Tibial nerve (tissue), 4 donors: ENCODE results near the gene RAVER2. TPM values are rescaled to one million over a fixed set of nuclear protein-coding genes. Genes with fewer than 3 reads are reported as not detected.
A peak's percentile ranks its signal among the peaks of the same experiment; 100 is the strongest.

ENCODE experiments used
- DNase-seq, 2 donors: peaks; one replicate each; pipeline ENCODE4 v3.0.0-alpha.2; 2019; ENCODE audit warnings: low spot score in 2 of 2
- H3K27ac ChIP-seq, 4 donors: fragments of 200-600 bp; sonication (generic) in 3 of 4; one replicate each; pipeline ENCODE4 v1.5.1; 2017 to 2019; ENCODE audit warnings: mild to moderate bottlenecking in 1 of 4
- H3K27me3 ChIP-seq, 2 donors: fragments of 200-600 bp; sonication (generic) in 1 of 2; one replicate each; pipeline versions ENCODE4 v1.5.1 to v1.6.0; 2017 to 2019
- H3K36me3 ChIP-seq, 3 donors: fragments of 200-600 bp; sonication (generic); one replicate each; pipeline ENCODE4 v1.5.1; 2018 to 2019
- H3K4me1 ChIP-seq, 4 donors: fragments of 200-600 bp; sonication (generic) in 3 of 4; one replicate each; pipeline ENCODE4 v1.5.1; 2017 to 2019
- H3K4me3 ChIP-seq, 4 donors: fragments of 200-600 bp; sonication (generic) in 3 of 4; one replicate each; pipeline ENCODE4 v1.5.1; 2017 to 2019; ENCODE audit warnings: mild to moderate bottlenecking in 1 of 4, moderate library complexity in 1 of 4
- H3K9me3 ChIP-seq, 4 donors: fragments of 200-600 bp; sonication (generic) in 3 of 4; one replicate each; pipeline ENCODE4 v1.5.1; 2017 to 2019
- CTCF ChIP-seq, 5 experiments: fragments of 200-600 bp in 3 of 5; fragments of 450-650 bp in 2 of 5; sonication (generic) in 3 of 5; IDR thresholded peaks; one replicate each; pipeline ENCODE4 v1.5.1; 2016 to 2019; ENCODE audit warnings: antibody characterized with exemption in 5 of 5, mild to moderate bottlenecking in 3 of 5, moderate library complexity in 2 of 5
- EP300 ChIP-seq, 2 donors: sonication (generic); formaldehyde crosslinking; IDR thresholded peaks; one replicate each; pipeline ENCODE4 v1.6.1; 2017; ENCODE audit warnings: antibody characterized with exemption in 2 of 2, mild to moderate bottlenecking in 1 of 2
- POLR2A ChIP-seq, 2 donors: fragments of 450-650 bp; IDR thresholded peaks; one replicate each; pipeline ENCODE4 v1.6.1; 2017; ENCODE audit warnings: antibody characterized with exemption in 2 of 2, mild to moderate bottlenecking in 2 of 2, moderate library complexity in 2 of 2
- WGBS, 2 donors: methylation state at CpG; one replicate each; pipeline ENCODE4 v1.1.5; 2018; 5-methylcytosine and 5-hydroxymethylcytosine counted together
- total RNA-seq, 4 donors: library from RNA; depleted of rRNA; stranded (reverse); fragments of >200 nt; gene quantifications; one replicate each; pipeline ENCODE4 v1.1.0, GENCODE V29; 2016

Gene RAVER2
- total RNA-seq, 4 donors from 2014 or later, result 3.6 to 8.2 (median 4.1) TPM

GRCh38 chr1:64743954-64744491, 852 bp upstream of the RAVER2 start:
- Histone ChIP-seq H3K27ac (peak overlapping the region in 2 of 4 donors; percentile 68 to 85), H3K36me3 (no peaks in the 10 kb centered on the region), H3K9me3 (no peaks in the 10 kb centered on the region), H3K4me3 (peak overlapping the region; percentile 28 to 88 (median 69)), H3K27me3 (no peaks in the 10 kb centered on the region), H3K4me1 (peaks cover 0 to 24% (median 3%) of the 10 kb centered on the region in 4 donors)
- no peak for DNase-seq
- WGBS, 2 donors, result 17 to 19% methylated on average over 4 of the region's 4 CpGs
- TF ChIP-seq POLR2A (IDR thresholded peaks at IDR 0.05), result no peak
- TF ChIP-seq CTCF (IDR thresholded peaks at IDR 0.05), result no peak
- TF ChIP-seq EP300 (IDR thresholded peaks at IDR 0.05), result no peak

GRCh38 chr1:64745181-64745985, 508 bp downstream of the RAVER2 start:
- Histone ChIP-seq H3K4me3 (peak overlapping the region; percentile 60 to 88 (median 80)), H3K27ac (peak overlapping the region in 3 of 4 donors; percentile 76 to 85 (median 79)), H3K4me1 (peaks cover 0 to 24% (median 3%) of the 10 kb centered on the region in 4 donors), H3K9me3 (no peaks in the 10 kb centered on the region), H3K27me3 (no peaks in the 10 kb centered on the region), H3K36me3 (no peaks in the 10 kb centered on the region)
- DNase-seq, result peak in 1 of 2 donors; percentile 18
- 0 to 1% methylated on average over 37 of the region's 67 CpGs for WGBS, 2 donors
- no peak for TF ChIP-seq POLR2A (IDR thresholded peaks at IDR 0.05)
- peak in 1 of 2 donors; percentile 19 for TF ChIP-seq EP300 (IDR thresholded peaks at IDR 0.05)
- no peak for TF ChIP-seq CTCF (IDR thresholded peaks at IDR 0.05)

GRCh38 chr1:64745986-64746940, 1.4 kb downstream of the RAVER2 start:
- peaks cover 0 to 24% (median 3%) of the 10 kb centered on the region in 4 donors for H3K4me1 ChIP-seq
- no peaks in the 10 kb centered on the region for H3K27me3 ChIP-seq
- no peak for DNase-seq
- 50 to 52% methylated on average over 8 of the region's 8 CpGs for WGBS, 2 donors
- no peak for TF ChIP-seq POLR2A (IDR thresholded peaks at IDR 0.05)
- TF ChIP-seq CTCF (IDR thresholded peaks at IDR 0.05), result no peak
- TF ChIP-seq EP300 (IDR thresholded peaks at IDR 0.05), result no peak
- no peaks in the 10 kb centered on the region for H3K9me3 ChIP-seq
- peak overlapping the region; percentile 60 to 88 (median 80) for H3K4me3 ChIP-seq
- no peaks in the 10 kb centered on the region for H3K36me3 ChIP-seq
- peak overlapping the region in 2 of 4 donors; percentile 79 to 85 for H3K27ac ChIP-seq

- Histone ChIP-seq H3K4me1 (peaks cover 0 to 24% (median 3%) of the 10 kb centered on the region in 4 donors), H3K4me3 (no peak overlapping the region), H3K36me3 (no peaks in the 10 kb centered on the region), H3K27me3 (no peaks in the 10 kb centered on the region), H3K9me3 (no peaks in the 10 kb centered on the region), H3K27ac (no peak overlapping the region)
- no peak for DNase-seq
- TF ChIP-seq POLR2A (IDR thresholded peaks at IDR 0.05) (no peak), EP300 (IDR thresholded peaks at IDR 0.05) (no peak), CTCF (IDR thresholded peaks at IDR 0.05) (no peak)
- WGBS, 2 donors, result 55 to 64% methylated on average over 3 of the region's 3 CpGs
These were observed 3.3 kb downstream of the RAVER2 start for GRCh38 chr1:64748222-64748621.
